ENCODE measurements around the gene REPIN1. TPM values are rescaled to one million over a fixed set of nuclear protein-coding genes. Genes with fewer than 3 reads are reported as not detected.

The REPIN1 gene
- total RNA-seq, 1 experiment from 2014 or later, result 106 TPM

- no peak overlapping the region for H3K4me2 ChIP-seq (ENCODE audit: insufficient read depth, insufficient read length, low read length)
- no peak overlapping the region for H2BK12ac ChIP-seq (ENCODE audit: insufficient read length, low read depth, low read length)
- no peaks in the 10 kb centered on the region for H3K23me2 ChIP-seq (ENCODE audit: insufficient read length, low read depth, low read length, poor library complexity, severe bottlenecking)
- no peak overlapping the region for H3K23ac ChIP-seq (ENCODE audit: insufficient read length, low read depth, low read length)
- no peak overlapping the region for H2BK20ac ChIP-seq (ENCODE audit: low read depth, low read length, poor library complexity, severe bottlenecking)
- no peak overlapping the region for H3K27ac ChIP-seq (ENCODE audit: insufficient read length, low read depth, low read length)
- H2BK5ac ChIP-seq (ENCODE audit: insufficient read length, low read length), result no peak overlapping the region
- no peak overlapping the region for H3K14ac ChIP-seq (ENCODE audit: insufficient read depth, low read length)
- no peak overlapping the region for H4K91ac ChIP-seq (ENCODE audit: insufficient read length, low read depth, low read length)
- peaks cover under 1% of the 10 kb centered on the region; the same call in 1 of the 2 replicates for H3K4me1 ChIP-seq (ENCODE audit: insufficient read depth, low read length)
- WGBS (ENCODE audit: extremely low coverage, insufficient read length, low lambda C conversion rate), result no CpG with 5 or more reads among the region's 11 CpGs
- DNase-seq, result no peak
- TF ChIP-seq, protein P1, sequence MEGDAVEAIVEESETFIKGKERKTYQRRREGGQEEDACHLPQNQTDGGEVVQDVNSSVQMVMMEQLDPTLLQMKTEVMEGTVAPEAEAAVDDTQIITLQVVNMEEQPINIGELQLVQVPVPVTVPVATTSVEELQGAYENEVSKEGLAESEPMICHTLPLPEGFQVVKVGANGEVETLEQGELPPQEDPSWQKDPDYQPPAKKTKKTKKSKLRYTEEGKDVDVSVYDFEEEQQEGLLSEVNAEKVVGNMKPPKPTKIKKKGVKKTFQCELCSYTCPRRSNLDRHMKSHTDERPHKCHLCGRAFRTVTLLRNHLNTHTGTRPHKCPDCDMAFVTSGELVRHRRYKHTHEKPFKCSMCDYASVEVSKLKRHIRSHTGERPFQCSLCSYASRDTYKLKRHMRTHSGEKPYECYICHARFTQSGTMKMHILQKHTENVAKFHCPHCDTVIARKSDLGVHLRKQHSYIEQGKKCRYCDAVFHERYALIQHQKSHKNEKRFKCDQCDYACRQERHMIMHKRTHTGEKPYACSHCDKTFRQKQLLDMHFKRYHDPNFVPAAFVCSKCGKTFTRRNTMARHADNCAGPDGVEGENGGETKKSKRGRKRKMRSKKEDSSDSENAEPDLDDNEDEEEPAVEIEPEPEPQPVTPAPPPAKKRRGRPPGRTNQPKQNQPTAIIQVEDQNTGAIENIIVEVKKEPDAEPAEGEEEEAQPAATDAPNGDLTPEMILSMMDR (conservative IDR thresholded peaks at IDR 0.05), result no peak
- H3K27me3 ChIP-seq (ENCODE audit: insufficient read depth, low read length), result no peaks in the 10 kb centered on the region
- no peak overlapping the region for H3K56ac ChIP-seq (ENCODE audit: insufficient read length, low read depth, low read length)
- H3K9me3 Mint-ChIP-seq, result no peaks in the 10 kb centered on the region; a peak in 1 of 5 replicates
- peaks cover 16 to 30% of the 10 kb centered on the region in 2 experiments for H3K4me1 Mint-ChIP-seq
- no peak overlapping the region for H3K4ac ChIP-seq (ENCODE audit: low read depth, low read length)
- H4K5ac ChIP-seq (ENCODE audit: insufficient read length, low read depth, low read length), result no peak overlapping the region
- no peak overlapping the region for H3K18ac ChIP-seq (ENCODE audit: insufficient read length, low read depth, low read length)
- no peak overlapping the region for H3K4me3 Mint-ChIP-seq
- peaks cover 14 to 46% (median 44%) of the 10 kb centered on the region in 3 experiments for H3K36me3 Mint-ChIP-seq (ENCODE audit: insufficient read depth in 1 of 3, low read depth in 3 of 3)
- no peak overlapping the region for H2AFZ ChIP-seq (ENCODE audit: low read length)
- H3K27me3 Mint-ChIP-seq (ENCODE audit: low read depth), result no peaks in the 10 kb centered on the region; the same call in 1 of the 2 replicates
- no peak overlapping the region for H4K8ac ChIP-seq (replicated peaks; ENCODE audit: insufficient read length, low read depth, low read length)
- H3K79me1 ChIP-seq (ENCODE audit: insufficient read depth, low read depth, low read length, poor library complexity, severe bottlenecking), result no peaks in the 10 kb centered on the region
- no peaks in the 10 kb centered on the region for H3K79me2 ChIP-seq (ENCODE audit: insufficient read depth, low read length)
- H3K27ac Mint-ChIP-seq, result peak overlapping the region in 2 of 3 experiments; percentile 66 to 94; a peak in 4 of 7 replicates
- H4K20me1 ChIP-seq (ENCODE audit: control insufficient read depth, insufficient read depth, insufficient read length), result no peaks in the 10 kb centered on the region
- H3T11ph ChIP-seq (ENCODE audit: low read length), result no peak overlapping the region
- H2BK15ac ChIP-seq (ENCODE audit: low read depth, low read length), result no peak overlapping the region
- H2AK5ac ChIP-seq (ENCODE audit: insufficient read length, low read length), result no peak overlapping the region
- no peaks in the 10 kb centered on the region for H3K9me3 ChIP-seq (ENCODE audit: control insufficient read depth, low read depth, low read length)
- H3K9ac ChIP-seq (ENCODE audit: extremely low read depth, insufficient read length, low read length), result no peak overlapping the region
- H2BK120ac ChIP-seq (ENCODE audit: low read depth, low read length, poor library complexity, severe bottlenecking), result no peak overlapping the region
Measured at GRCh38 chr7:150411606-150412005, 43.0 kb downstream of the REPIN1 start.

All from H9 (cell line).